ENCODE measurements around the gene PYY.
"Not testable (repeated sequence)": the region's sequence is repeated elsewhere in the genome, so short reads cannot be mapped to it uniquely, and the experiment has no call there.

PYY gene

DNA sequence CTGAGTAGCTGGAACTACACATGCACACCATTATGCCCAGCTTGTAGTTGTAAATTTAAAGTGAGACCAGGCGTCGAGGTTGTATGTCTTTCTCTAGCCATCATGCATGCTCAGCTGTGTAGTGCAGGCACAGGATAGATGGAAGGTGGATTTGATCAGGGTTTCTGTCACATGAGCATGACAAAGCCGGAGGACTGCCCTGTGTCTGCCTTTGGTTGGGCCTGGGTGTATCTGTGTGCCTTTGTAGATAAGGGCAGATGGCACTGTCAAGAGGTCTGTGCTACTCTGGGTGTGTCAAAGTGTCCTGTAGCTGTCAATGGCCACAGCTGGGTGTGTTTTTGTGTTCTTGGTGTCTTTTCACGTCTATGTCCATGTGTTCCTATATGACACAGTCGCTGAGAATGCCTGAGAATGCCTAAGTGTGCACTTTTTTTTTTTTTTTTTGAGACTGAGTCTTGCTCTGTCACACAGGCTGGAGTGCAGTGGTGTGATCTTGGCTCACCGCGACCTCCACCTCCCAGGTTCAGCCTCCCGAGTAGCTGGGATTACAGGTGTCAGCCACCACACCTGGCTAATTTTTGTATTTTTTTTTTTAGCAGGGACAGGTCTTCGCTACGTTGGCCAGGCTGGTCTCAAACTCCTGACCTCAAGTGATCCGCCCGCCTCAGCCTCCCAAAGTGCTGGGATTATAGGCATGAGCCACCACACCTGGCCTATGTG, 46.6 kb upstream of the PYY start:
- Histone ChIP-seq H3K14ac (ENCODE audit: low read length) (no peak overlapping the region), H3K9ac (ENCODE audit: low read length) (no peak overlapping the region), H2AFZ (ENCODE audit: insufficient read depth, low read length, poor library complexity) (no peak overlapping the region), H4K91ac (ENCODE audit: low read depth, low read length) (no peak overlapping the region), H2AK5ac (ENCODE audit: low read length) (no peak overlapping the region), H3K9me3 (ENCODE audit: insufficient read depth, low read depth, low read length) (peaks cover 5% of the 10 kb centered on the region), H3K79me1 (ENCODE audit: low read length) (no peaks in the 10 kb centered on the region), H3K36me3 (ENCODE audit: control insufficient read depth in 1 of 2, insufficient read depth in 2 of 2, low read length in 2 of 2) (no peaks in the 10 kb centered on the region), H3K27ac (ENCODE audit: low read depth, low read length) (no peak overlapping the region), H3K79me2 (ENCODE audit: control insufficient read depth, insufficient read depth, low read length, poor library complexity) (no peaks in the 10 kb centered on the region), H3K4me2 (ENCODE audit: low read length) (no peak overlapping the region), H3K4ac (ENCODE audit: low read depth, low read length) (no peak overlapping the region), H3K23ac (ENCODE audit: low read length) (no peak overlapping the region), H3K4me1 (ENCODE audit: control insufficient read depth in 1 of 2, insufficient read depth in 2 of 2, low read length in 2 of 2) (peaks cover 5 to 8% of the 10 kb centered on the region in 2 experiments), H3K27me3 (ENCODE audit: insufficient read depth, low read length) (peaks cover 13% of the 10 kb centered on the region), H4K8ac (ENCODE audit: low read depth, low read length) (no peak overlapping the region), H2BK5ac (ENCODE audit: low read depth, low read length, poor library complexity) (no peak overlapping the region), H3K18ac (ENCODE audit: low read length) (no peak overlapping the region), H4K12ac (ENCODE audit: low read depth, low read length) (no peak overlapping the region), H2BK12ac (ENCODE audit: low read length) (no peak overlapping the region), H3K4me3 (ENCODE audit: low read depth, low read length) (no peak overlapping the region), H2BK120ac (ENCODE audit: insufficient read depth, low read length, poor library complexity) (no peak overlapping the region)
- DNase-seq = no peak
- no CpG with 5 or more reads among the region's 12 CpGs for WGBS (ENCODE audit: extremely low coverage, insufficient coverage, insufficient read length)

DNA sequence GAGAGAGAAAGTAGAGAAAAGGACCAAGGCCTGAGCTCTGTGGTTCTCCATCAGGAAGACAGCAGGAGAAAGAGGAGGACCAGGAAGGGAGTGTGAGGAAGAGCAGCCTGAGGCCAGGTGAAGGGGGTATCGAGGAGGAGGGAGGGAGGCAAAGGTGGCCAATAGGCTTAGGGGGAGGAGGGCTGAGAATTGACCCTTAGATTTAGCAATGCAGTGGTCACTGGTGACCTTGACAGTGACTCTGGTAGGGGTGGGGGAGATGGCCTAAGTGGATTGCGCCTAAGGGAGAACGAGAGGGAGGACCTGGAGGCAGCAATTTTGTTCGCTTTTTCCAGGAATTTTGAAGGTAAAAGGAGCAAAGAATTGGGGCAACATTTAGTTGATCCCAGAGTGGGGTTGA, 45.3 kb upstream of the PYY start:
- DNase-seq = no peak
- no peaks in the 10 kb centered on the region for H3K27me3 ChIP-seq (ENCODE audit: insufficient read depth, low read length)
- H2AK5ac ChIP-seq (ENCODE audit: low read length) = no peak overlapping the region
- no peaks in the 10 kb centered on the region for H3K36me3 ChIP-seq (ENCODE audit: control insufficient read depth in 1 of 2, insufficient read depth in 2 of 2, low read length in 2 of 2)
- no peak overlapping the region for H2BK12ac ChIP-seq (ENCODE audit: low read length)
- H4K91ac ChIP-seq (ENCODE audit: low read depth, low read length) = no peak overlapping the region
- no peak overlapping the region for H2BK5ac ChIP-seq (ENCODE audit: low read depth, low read length, poor library complexity)
- no peak overlapping the region for H2BK120ac ChIP-seq (ENCODE audit: insufficient read depth, low read length, poor library complexity)
- H3K79me1 ChIP-seq (ENCODE audit: low read length) = no peaks in the 10 kb centered on the region
- no peaks in the 10 kb centered on the region for H3K9me3 ChIP-seq (ENCODE audit: insufficient read depth, low read depth, low read length)
- H3K4me3 ChIP-seq (ENCODE audit: low read depth, low read length) = no peak overlapping the region
- H4K12ac ChIP-seq (ENCODE audit: low read depth, low read length) = no peak overlapping the region
- H3K18ac ChIP-seq (ENCODE audit: low read length) = no peak overlapping the region
- no peak overlapping the region for H4K8ac ChIP-seq (ENCODE audit: low read depth, low read length)
- no peak overlapping the region for H3K23ac ChIP-seq (ENCODE audit: low read length)
- no peaks in the 10 kb centered on the region for H3K79me2 ChIP-seq (ENCODE audit: control insufficient read depth, insufficient read depth, low read length, poor library complexity)
- H3K14ac ChIP-seq (ENCODE audit: low read length) = no peak overlapping the region
- H3K4me2 ChIP-seq (ENCODE audit: low read length) = no peak overlapping the region
- H3K4me1 ChIP-seq (ENCODE audit: control insufficient read depth in 1 of 2, insufficient read depth in 2 of 2, low read length in 2 of 2) = peaks cover 2% of the 10 kb centered on the region in 2 experiments
- H2AFZ ChIP-seq (ENCODE audit: insufficient read depth, low read length, poor library complexity) = no peak overlapping the region
- WGBS (ENCODE audit: extremely low coverage, insufficient coverage, insufficient read length) = no CpG with 5 or more reads among the region's 4 CpGs
- no peak overlapping the region for H3K4ac ChIP-seq (ENCODE audit: low read depth, low read length)
- H3K27ac ChIP-seq (ENCODE audit: low read depth, low read length) = no peak overlapping the region
- no peak overlapping the region for H3K9ac ChIP-seq (ENCODE audit: low read length)

DNA sequence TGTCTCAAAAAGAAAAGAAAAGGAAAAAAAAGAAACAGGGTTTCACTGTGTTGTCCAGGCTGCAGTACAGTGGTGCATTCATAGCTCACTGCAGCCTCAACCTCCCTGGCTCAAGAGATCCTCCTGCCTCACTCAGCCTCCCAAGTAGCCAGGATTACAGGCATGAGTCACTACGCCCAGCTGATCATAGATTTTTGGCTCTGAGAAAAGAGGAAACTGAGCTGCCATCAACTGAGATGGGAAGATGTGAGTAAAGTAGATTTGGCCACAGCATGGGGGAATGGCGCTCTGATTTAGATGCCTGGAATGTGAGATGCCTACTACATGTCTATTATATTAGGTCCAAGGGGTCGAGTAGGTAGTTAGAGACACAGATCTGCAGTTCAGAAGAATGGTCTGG, 44.8 kb upstream of the PYY start:
- Histone ChIP-seq H3K4ac (ENCODE audit: low read depth, low read length) (no peak overlapping the region), H3K23ac (ENCODE audit: low read length) (no peak overlapping the region), H3K79me2 (ENCODE audit: control insufficient read depth, insufficient read depth, low read length, poor library complexity) (no peaks in the 10 kb centered on the region), H3K27me3 (ENCODE audit: insufficient read depth, low read length) (no peaks in the 10 kb centered on the region), H3K79me1 (ENCODE audit: low read length) (no peaks in the 10 kb centered on the region), H4K12ac (ENCODE audit: low read depth, low read length) (no peak overlapping the region), H2AK5ac (ENCODE audit: low read length) (no peak overlapping the region), H2AFZ (ENCODE audit: insufficient read depth, low read length, poor library complexity) (no peak overlapping the region), H4K91ac (ENCODE audit: low read depth, low read length) (no peak overlapping the region), H3K14ac (ENCODE audit: low read length) (no peak overlapping the region), H2BK12ac (ENCODE audit: low read length) (no peak overlapping the region), H3K4me1 (ENCODE audit: control insufficient read depth in 1 of 2, insufficient read depth in 2 of 2, low read length in 2 of 2) (peaks cover 2% of the 10 kb centered on the region in 2 experiments), H2BK5ac (ENCODE audit: low read depth, low read length, poor library complexity) (no peak overlapping the region), H4K8ac (ENCODE audit: low read depth, low read length) (no peak overlapping the region), H2BK120ac (ENCODE audit: insufficient read depth, low read length, poor library complexity) (no peak overlapping the region), H3K18ac (ENCODE audit: low read length) (no peak overlapping the region), H3K36me3 (ENCODE audit: control insufficient read depth in 1 of 2, insufficient read depth in 2 of 2, low read length in 2 of 2) (no peaks in the 10 kb centered on the region), H3K9ac (ENCODE audit: low read length) (no peak overlapping the region), H3K4me3 (ENCODE audit: low read depth, low read length) (no peak overlapping the region), H3K4me2 (ENCODE audit: low read length) (no peak overlapping the region), H3K27ac (ENCODE audit: low read depth, low read length) (no peak overlapping the region), H3K9me3 (ENCODE audit: insufficient read depth, low read depth, low read length) (no peaks in the 10 kb centered on the region)
- no peak for DNase-seq
- no CpG with 5 or more reads among the region's 3 CpGs for WGBS (ENCODE audit: extremely low coverage, insufficient coverage, insufficient read length)

DNA sequence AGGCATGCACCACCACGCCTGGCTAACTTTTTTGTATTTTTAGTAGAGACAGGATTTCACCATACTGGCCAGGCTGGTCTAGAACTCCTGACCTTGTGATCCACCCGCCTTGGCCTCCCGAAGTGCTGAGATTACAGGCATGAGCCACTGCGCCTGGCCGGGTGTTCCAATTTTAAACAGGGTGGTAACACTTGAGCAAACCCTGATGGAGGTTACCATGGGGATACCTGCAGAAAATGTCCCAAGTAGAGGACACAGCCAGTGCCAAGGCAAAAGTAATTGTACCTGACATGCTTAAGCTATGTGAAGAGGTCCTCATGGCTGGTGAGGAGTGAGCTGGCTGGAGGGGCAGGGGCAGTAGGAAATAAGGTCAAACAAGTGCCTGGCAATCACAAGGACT, 43.4 kb upstream of the PYY start:
- H2BK12ac ChIP-seq (ENCODE audit: low read length); H4K12ac ChIP-seq (ENCODE audit: low read depth, low read length); H3K18ac ChIP-seq (ENCODE audit: low read length); H2BK120ac ChIP-seq (ENCODE audit: insufficient read depth, low read length, poor library complexity); H3K14ac ChIP-seq (ENCODE audit: low read length); H3K36me3 ChIP-seq (ENCODE audit: control insufficient read depth in 1 of 2, insufficient read depth in 2 of 2, low read length in 2 of 2); DNase-seq; H3K4me3 ChIP-seq (ENCODE audit: low read depth, low read length); H3K27me3 ChIP-seq (ENCODE audit: insufficient read depth, low read length); H3K4me1 ChIP-seq (ENCODE audit: control insufficient read depth in 1 of 2, insufficient read depth in 2 of 2, low read length in 2 of 2); H3K23ac ChIP-seq (ENCODE audit: low read length); H3K9ac ChIP-seq (ENCODE audit: low read length); H2AFZ ChIP-seq (ENCODE audit: insufficient read depth, low read length, poor library complexity); H4K8ac ChIP-seq (ENCODE audit: low read depth, low read length); H2AK5ac ChIP-seq (ENCODE audit: low read length); H3K4me2 ChIP-seq (ENCODE audit: low read length); H3K79me1 ChIP-seq (ENCODE audit: low read length); H2BK5ac ChIP-seq (ENCODE audit: low read depth, low read length, poor library complexity); H4K91ac ChIP-seq (ENCODE audit: low read depth, low read length); H3K27ac ChIP-seq (ENCODE audit: low read depth, low read length); H3K79me2 ChIP-seq (ENCODE audit: control insufficient read depth, insufficient read depth, low read length, poor library complexity); H3K4ac ChIP-seq (ENCODE audit: low read depth, low read length); H3K9me3 ChIP-seq (ENCODE audit: insufficient read depth, low read depth, low read length): not testable (repeated sequence)
- no CpG with 5 or more reads among the region's 5 CpGs for WGBS (ENCODE audit: extremely low coverage, insufficient coverage, insufficient read length)

Measured in trophoblast cell (in vitro differentiated cells and primary cell).